Stimulated activated CD4-positive, alpha-beta T cell treated with anti-CD3 and anti-CD28 coated beads, Interleukin-2, amount 100 ng/mL, for 48 hours (primary cell): ENCODE data around the gene ESR2.
A peak's percentile ranks its signal among the peaks of the same experiment; 100 is the strongest.

Experiments used
- DNase-seq, 2 donors: peaks; one replicate each; pipeline ENCODE4 v3.0.0-alpha.2; 2020

ESR2 gene

DNA sequence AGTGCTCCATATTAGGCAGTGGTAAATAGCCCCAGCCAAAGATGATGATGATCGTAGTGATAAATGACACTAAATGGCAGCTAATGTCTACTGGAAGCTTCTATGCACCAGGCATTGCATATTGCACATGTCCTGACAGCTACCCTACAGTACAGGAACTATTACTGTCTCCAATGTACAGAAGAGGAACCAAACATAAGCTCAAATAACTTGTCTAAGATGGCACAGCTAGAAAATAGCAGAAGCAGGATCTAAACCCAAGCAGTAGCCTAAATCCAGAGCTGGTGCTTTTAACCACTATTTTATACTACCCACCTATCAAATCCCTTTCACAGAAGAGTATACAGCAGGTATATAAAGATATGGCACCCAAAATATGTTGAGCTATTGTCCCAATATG is 28.9 kb downstream of the ESR2 start:
- no peak for DNase-seq

- DNase-seq = no peak
Measured at GRCh38 chr14:64260418-64260817, 33.8 kb downstream of the ESR2 start.

DNA sequence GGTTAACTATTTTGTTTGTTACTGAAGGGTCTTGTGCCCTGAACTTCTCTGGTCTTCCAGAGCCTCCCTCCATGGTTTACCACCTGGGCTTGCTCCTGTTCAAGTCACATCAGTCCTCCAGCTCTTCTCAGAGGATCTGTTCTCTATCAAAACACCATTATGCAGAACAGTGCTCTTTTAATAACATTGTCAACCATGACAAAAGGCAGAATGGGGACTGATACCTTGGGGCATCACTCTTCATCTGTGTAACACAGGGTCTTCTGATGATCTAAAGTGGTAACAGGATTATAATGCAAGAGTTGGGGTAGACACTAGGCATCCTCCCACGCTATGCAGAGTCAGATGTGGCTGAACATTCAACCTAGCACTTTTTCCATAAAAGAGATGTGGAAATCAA is 38.4 kb downstream of the ESR2 start:
- no peak for DNase-seq

DNA sequence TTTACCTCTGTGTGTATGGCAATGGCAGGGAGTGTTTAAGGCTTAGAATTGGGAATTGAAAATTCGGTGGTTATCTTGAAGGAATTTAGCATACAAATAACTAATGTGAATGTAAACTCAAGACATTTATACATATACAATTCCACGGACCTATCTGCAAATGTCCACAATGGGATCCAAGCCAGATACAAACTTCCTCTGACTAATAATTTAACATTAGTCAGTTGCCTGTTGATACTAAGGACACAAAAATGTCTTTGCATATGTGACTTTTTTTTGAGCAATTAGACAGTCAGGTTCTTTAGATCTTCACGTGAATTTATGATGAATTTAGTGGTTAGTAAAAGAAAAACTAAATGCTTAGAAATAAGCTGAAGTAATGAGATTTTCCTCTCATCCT is 40.5 kb downstream of the ESR2 start:
- no peak for DNase-seq

- DNase-seq = no peak
Measured at GRCh38 chr14:64249363-64249762, 44.8 kb downstream of the ESR2 start.

DNA sequence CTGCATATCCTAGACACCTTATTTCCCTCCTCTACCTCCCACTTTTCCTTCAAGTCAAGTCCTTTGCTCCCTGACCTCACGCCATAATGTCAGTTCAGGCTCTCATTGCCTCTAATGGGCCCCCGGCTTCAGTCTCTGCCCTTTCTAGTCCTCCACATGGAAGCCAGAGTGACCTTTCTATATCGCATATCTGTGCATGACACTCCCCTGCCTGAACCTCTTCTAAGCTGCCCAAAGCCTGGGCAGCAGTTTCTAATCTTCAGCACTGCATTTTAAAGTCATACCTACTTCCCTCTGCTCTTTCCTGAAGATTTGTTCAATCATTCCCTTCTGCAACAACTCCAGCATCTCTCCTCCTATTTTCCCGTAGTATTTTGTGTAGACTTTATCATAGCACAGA is 45.5 kb downstream of the ESR2 start:
- no peak for DNase-seq

- no peak for DNase-seq
Measured at GRCh38 chr14:64247195-64247594, 47.0 kb downstream of the ESR2 start.

GRCh38 chr14:64246688-64247087 is 47.5 kb downstream of the ESR2 start:
- DNase-seq = no peak

- no peak for DNase-seq
Measured at GRCh38 chr14:64245491-64245890, 48.7 kb downstream of the ESR2 start.

GRCh38 chr14:64244279-64244678 is 49.9 kb downstream of the ESR2 start:
- no peak for DNase-seq

DNA sequence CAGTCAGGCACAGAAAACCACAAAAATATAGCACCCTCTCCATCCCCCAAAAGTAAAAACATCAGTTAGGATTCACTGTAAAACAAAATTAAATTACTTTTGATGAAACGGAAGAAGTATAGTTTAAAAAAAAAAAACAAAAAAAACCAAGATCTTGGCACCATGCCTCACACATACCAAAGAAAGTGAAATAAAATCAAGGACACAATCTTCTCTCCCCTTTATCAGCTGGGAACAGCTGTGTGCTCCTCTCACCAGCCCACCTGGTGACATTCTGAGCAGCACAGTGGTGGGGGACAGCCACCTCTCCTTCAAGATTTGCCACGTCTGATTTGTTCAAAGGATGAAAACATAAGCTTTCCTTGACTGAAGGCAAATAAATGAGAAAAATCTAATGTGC is 55.5 kb downstream of the ESR2 start:
- DNase-seq = no peak

DNA sequence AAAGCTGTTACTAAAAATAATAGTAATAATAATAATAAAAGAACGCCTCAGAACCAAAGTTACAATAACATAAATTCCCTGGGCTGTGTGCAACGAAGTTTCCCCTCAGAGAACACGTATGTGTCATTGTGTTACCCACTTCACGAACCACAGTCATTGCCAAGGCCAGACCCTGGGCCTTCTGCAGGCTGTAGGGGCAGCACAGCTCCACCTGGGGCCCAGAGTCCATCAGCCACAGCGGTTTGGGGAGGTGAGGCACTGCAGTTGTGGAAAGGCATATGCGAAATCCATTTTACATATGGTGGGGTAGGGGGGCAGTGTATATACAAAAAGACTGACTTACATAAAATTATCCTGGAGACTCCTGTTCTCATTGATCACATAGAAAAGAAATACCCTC is 56.1 kb downstream of the ESR2 start:
- DNase-seq = no peak

GRCh38 chr14:64235652-64236640 is 58.2 kb downstream of the ESR2 start:
- no peak for DNase-seq

DNA sequence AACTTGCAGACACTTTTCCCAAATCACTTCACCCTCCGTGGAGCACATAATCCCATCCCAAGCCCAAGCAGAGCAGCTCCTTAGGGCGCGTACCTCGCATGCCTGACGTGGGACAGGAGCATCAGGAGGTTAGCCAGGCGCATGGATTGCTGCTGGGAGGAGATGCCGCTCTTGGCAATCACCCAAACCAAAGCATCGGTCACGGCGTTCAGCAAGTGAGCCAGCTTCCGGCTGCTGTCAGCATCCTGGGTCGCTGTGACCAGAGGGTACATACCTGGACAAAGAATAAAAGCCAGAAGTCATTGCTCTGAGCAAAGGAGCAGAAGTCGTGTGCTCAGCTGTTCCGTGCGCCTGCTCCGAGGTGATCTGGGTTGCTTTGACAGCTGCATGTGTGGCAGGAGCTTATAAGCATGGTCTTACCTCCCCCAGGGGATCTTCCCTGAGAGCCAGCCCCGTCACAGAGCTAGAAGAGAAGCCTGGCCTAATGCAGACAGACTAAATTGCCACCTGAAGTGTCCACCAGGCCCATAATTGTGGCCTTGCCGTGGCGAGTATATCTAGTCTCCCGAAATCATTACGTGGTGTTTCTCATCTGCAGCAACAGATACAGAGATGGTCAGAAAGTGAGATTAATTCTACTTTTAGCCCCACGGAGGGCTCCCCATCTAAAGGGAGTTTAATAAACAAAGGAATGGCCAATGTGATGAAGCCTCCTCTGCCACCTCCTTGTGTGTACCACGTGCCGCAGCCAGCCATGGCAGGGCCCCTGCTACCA is 59.1 kb downstream of the ESR2 start:
- no peak for DNase-seq

DNA sequence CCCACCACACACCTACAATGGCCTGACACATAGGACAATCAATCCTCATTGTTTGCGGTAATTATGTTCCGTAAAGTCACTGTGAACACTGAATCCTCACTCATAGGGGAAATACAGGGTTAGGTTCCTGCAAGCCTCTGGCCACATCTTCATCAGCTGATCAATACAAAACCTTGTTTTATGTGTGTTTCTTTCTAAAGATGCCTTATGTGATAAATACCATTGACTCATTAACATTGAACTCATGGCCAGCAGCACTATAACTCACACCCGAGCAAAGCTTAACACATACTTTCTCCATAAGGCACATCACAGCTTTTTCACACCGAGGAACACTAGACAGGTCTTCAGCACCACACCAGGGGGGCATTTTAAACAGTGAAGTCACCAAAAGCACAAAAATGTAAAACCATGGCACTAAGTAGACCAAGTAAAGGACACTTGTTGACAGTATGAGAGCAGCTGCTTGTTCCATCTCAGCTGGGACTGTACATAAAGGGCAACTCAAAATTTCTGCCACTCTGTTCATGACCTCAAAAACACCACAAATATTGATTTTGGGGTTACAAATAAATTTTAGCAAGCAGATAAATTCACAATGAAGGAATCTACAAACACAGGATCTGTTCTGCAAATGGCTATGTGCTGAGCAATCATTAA is 60.5 kb downstream of the ESR2 start:
- no peak for DNase-seq

GRCh38 chr14:64232944-64233343 is 61.2 kb downstream of the ESR2 start:
- no peak for DNase-seq

DNA sequence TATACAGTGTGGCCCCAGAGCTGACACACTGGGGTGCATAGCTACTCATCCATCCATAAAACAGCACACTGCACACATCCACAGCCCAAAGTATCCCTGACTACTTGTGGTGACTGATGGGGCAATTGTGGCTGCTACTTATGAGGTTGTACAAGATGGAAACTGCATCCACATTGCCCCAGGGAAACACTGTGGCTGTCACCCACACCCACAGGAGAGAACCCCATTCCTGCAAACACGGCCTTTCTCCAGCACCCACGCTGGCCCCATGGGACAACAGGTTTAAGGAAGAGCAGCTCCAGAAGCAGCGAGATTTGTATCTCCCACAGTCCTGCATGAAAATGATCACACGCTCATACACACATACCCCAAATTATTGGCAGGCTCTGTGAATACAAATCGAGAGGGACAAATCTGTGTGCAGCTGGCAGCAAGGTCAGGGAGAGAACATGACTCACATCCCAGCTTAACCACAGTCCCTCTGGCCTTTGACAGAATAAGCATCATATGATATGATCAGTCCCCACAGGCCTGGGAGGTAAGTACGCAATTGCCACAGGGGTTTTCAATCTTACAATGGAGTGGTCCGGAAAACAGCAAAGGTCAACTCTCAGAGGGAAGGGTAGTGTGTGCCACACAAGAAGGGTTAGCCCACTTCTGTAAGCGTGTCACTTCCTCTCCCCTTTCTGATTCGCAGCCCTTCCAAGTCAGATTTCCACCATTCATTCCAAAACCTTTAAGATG is 61.9 kb downstream of the ESR2 start:
- DNase-seq = peak in 1 of 2 donors; percentile 8

- no peak for DNase-seq
Measured at GRCh38 chr14:64229489-64229888, 64.7 kb downstream of the ESR2 start.

DNA sequence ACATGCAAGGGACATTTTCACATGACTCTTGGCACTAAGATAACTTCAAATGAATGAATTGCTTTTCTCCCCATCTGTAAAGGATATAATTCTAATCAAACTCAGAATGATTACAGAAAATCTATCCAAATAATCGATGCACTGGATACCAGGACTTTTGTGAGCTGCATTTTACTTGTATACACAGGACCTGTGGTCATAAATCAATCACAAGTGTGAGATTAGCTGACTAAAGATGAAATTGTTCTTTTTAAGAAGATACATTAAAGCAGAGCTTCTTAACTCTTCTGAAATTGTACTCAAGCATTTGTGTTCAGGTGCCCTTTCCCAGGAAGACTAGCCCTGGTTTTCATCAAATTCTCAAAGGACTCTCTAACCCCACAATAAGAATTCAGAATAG is 66.3 kb downstream of the ESR2 start:
- DNase-seq = no peak

DNA sequence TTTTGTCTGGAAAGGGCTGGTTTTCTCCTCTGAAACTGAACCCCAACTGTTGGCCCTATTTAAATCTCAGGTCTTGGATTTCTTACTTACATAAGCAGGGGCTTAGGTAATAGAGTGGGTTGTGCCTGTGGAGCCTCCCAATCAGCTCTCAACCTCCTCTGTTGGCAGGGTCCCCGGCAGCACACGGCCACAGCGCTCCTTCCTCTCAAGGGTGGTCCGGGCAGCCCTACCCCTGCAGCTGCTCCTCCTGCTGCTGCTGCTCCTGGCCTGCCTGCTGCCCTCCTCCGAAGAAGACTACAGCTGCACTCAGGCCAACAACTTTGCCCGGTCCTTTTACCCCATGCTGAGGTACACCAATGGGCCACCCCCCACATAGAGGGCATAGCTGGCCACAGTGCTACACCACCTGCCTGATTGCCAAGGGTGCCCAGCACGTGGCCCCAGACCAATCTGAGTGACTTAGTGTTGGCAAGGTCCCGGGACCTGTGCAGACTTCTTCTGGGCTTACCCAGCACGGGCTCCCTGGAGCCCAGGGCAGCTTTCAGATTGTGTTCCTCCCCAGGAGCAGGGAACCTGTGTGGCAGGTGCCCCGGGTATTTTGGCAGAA is 68.9 kb downstream of the ESR2 start:
- no peak for DNase-seq

DNA sequence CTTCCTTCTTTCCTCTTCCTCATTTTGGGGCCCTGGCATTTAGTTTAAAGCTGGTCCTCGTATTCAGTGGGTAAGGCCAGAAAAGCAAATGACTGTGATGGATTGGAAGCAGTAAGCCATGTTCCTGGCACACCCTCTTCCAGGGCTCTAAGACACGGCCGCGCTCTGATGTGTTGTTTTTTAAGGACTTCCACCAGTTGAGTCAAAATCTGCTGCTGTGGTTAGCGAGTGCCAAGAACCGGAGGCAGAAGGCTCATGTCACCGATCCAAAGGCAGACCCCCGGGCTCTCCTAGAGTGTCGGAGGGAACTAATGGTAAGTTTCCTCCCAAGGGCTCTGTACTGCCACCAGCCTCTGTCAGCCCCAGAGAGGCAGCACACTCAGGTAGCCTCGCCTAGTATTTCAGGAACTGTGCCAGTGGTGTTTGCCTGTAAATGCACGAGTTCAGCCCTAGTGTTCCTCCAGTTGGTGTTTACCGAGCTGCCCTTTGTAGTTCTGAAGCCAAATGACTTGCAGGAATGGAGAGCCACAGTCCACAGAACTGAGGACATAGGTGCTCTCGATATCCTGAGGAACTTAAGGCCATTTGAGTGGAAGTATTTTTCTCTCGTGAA is 72.7 kb downstream of the ESR2 start:
- no peak for DNase-seq

DNA sequence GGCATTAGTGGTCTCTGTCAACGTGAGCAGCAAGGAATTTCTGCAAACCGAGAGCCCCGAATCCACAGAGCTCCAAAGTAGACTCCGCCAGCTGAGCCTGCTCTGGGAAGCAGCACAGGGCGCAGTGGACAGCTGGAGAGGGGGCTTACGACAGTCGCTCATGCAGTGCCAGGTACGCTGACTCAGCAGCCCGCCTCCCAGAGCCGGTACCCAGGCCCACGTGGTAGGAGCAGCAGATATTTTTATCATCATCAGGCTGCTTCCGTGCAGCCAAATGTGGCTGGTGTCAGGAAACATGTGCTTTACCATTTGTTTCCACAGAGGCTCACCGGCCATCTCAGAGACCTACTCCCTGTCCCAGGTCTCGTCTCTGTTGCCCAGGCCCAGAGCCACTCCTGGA is 73.7 kb downstream of the ESR2 start:
- no peak for DNase-seq
